Suppressor macrophage (primary cell): ENCODE data around the gene ANAPC7.
A peak's percentile ranks its signal among the peaks of the same experiment; 100 is the strongest.

Source experiments
- DNase-seq, 4 experiments: peaks; one replicate each; pipeline ENCODE4 v3.0.0-alpha.2; 2020 to 2022

The ANAPC7 gene

DNA sequence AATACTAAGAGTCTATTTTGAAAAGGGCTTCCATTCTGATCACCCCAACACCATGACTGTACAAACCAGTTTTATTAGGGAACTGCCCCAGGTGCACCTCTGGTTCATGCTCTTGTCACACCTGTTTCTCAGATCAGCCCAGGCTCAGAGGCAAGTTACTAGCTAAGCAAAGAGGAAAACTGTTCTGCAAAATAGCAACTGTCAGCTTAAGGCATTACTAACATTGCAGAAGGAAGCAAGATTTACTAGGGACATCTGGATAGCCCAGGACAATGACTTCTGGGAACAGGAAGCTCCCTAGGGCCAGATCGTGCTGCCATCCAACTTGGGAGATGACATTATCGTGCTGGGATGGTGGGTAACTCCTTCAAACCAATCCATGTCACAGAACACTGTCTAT lies 30.1 kb downstream of the ANAPC7 start:
- DNase-seq, result no peak

GRCh38 chr12:110373025-110373424 lies 30.5 kb downstream of the ANAPC7 start:
- DNase-seq, result no peak

GRCh38 chr12:110372056-110372425 lies 31.5 kb downstream of the ANAPC7 start:
- no peak for DNase-seq

DNA sequence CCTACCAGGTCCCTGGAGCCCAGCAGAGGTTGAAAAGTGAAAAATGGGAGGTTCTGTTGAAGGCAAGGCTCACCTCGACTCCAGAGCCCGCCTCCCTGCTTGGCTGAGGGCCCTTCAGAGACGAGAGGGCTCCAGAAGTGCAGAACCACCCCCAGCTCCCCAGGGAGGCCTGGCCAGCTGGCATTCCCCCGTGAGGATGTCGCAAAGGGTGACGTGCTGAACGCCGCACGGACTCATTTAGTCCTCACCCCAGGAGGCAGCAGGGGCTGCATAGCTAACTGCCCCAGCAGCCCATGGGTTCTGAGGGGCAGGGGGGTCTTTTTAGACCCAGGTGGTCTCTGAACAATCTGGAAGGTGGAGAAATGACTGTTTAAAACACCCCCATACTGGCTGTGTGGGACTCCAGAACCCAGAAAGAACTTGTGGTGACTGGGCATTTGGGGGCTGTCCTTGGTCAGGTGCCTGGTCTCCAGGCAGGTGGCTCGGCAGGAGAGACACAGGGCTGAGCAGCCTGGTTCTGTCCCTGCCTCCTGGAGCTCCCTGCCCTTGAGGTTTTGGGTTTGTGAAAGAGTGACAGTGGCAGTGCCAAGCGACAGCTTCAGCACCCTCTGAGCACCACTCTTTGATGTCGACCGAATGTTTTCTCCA lies 32.0 kb downstream of the ANAPC7 start:
- DNase-seq, result no peak

DNA sequence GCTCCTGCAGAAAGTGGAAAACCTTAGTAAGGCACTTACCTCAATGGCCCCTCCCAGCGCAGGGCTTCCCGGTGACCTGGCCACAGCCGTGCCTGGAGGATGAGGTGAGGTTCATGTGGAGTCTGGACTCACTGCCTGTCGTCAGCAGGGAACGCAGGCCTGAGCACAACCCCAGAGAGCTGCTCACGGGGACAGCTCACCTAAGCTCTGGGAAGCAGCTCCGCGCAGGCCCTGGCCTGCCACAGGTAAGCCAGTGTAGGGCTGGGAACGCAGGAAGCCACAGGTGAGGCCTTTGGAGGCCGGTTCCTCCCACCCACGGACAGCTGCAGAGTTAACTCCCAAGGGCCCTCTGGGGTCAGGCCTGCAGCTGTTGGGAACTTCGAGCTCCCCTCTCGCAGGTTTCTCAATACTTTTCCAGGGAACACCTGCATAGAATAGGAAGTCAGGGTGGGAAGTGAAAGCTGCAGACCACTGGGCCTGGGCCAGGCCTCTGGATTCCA lies 32.7 kb downstream of the ANAPC7 start:
- DNase-seq, result no peak

GRCh38 chr12:110369992-110370391 lies 33.5 kb downstream of the ANAPC7 start:
- no peak for DNase-seq

DNA sequence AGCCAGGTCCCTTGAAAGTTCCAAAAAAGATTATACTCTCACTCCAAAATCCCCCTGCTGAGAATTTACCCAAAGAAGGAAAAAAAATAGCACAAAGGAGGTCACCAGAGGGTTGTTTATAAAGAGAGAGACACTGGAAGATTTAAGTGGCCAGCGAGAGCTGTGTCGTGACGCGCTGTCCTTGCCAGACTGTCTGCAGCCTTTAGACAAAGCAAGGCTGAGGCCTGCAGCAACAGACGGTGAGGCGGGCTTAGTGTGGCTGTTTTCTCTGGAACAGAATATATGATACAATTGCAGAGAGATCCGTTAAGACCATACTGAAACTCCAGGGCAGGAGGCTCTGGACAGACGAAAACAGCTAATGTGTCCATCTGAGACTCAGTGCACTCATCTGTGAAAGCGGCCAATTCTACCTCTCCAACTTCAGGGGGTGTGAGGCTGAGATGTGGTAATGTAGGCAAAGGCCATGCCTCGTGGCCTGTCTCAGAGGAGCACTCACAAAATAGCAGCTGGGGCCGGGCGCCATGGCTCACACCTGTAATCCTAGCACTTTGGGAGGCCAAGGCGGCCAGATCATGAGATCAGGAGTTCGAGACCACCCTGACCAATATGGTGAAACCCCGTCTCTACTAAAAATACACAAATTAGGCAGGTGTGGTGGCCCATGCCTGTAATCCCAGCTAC lies 36.2 kb downstream of the ANAPC7 start:
- no peak for DNase-seq

DNA sequence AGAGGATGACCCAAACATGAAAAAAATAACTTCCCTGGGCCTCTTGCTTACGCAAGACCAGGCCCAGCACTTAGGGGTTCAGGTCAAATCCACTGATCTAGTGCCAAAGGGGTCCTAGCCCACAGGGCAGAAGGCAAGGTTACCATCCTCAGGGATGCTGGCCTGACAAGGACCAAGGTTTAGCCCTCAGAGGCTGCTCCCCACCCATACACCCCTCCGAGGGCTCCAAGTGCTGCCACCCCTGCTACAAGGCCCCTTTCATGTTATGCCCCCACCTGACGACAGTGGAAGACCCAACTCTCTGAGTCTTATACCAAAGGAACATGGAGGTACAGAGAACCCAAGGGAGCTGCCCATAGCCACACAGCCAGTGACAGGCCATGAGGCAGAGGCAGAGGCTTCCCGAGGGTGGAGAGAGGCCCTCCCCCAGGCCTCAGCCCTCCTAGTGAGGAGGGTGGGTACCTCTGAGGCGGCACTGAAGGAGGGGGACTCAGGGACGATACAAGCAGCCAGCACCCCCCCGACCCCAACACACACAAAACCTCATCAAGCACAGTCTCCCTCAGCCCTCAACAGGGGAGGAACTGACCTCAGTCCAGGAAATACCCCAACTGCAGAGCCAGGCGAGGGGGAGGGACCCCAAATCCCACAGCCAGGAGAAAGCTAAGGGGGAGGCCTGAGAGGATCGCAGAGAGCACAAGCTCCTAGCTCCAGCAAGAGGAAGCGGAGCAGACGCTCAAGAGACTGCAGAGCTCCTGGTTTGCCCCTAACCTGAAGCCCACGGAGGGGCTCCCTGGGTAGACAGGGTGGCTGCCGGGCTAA lies 37.0 kb downstream of the ANAPC7 start:
- DNase-seq, result peak in 3 of 4 experiments; percentile 52 to 68 (median 53)

DNA sequence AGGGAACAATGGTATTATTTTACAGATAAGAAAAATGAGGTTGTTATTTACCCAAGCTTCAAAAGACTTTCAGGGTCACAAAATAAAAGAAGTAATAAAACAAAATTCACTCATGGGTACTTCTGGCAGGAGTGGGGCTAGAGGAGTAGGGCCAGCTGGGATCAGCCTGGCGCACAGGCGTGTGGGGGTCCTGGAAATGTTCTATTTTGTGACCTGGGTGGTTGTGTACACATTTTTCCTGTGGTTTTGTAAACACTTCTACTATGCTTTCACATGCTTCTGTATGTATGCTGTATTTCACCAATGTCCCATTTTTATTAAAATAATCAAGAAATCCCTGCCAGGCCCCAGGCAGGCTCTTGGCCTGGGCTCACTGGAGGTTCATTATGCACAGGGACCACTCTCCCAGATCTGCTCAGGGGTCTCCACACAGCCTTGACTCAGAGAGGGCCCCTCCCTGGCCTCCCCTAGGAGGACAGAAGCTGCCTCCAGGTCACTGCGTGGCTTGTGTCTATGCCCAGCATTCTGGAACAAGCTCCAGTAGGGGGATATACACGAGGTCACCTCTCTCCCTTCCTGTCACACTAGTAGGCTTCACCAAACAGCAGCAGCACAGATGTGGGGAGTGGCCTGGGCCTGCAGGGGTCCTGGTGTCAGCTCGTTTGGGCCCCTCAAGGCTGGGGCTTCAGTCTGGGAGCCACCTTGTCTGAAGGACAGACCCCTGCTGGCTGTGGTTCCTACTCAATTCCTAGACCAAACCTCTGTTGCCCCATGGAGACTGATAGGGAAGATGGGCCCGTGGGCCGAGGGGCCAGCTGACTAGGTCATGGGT lies 37.8 kb downstream of the ANAPC7 start:
- DNase-seq, result peak; percentile 77 to 91 (median 88)

DNA sequence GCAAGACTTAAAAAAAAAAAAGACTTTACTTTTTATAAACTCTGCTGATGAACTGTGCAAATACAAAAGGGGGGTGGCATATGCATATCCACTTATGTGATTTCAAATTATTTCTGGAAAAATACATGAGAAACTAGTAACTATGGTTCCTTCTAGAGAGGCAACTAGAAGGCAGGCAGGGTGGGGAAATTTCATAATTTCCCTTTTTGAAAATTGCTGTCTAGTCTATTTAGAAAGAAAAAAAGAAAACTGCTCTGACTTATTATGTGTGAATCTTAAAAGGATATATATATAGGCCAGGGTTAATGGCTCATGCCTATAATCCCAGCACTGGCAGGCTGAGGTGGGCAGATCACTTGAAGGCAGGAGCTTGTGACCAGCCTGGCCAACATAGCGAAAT lies 42.3 kb downstream of the ANAPC7 start:
- DNase-seq, result peak; percentile 54 to 84 (median 75)

- peak in 3 of 4 experiments; percentile 29 to 75 (median 68) for DNase-seq
Measured at GRCh38 chr12:110358384-110359097, 45.0 kb downstream of the ANAPC7 start.

- peak in 2 of 4 experiments; percentile 17 to 30 for DNase-seq
Measured at GRCh38 chr12:110355073-110355472, 48.4 kb downstream of the ANAPC7 start.

DNA sequence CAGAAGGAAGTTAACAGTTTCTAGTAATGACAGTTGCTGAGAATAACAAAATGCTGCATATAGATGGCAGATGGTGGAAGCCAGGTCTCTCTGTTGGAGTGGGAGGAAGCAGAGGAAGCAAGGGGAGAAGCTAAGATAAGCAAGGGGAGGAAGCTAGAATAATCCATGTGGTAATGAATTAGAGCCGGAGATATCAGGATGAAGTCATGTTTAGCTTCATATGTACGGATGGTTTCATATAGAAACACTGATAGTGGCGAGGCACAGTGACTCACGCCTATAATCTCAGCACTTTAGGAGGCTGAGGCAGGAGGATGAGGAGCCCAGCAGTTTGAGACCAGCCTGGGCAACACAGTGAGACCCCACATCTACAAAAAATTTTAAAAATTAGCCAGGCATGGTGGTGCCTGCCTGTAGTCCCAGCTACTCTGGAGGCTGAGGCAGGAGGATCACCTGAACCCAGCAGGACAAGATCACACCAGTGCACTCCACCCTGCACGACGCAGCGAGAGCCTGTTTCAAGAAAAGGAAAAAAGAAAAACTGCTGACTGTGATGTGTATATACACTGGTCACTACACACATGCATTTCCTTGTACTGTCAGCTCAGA lies 49.2 kb downstream of the ANAPC7 start:
- DNase-seq, result peak in 3 of 4 experiments; percentile 51 to 63 (median 55)

DNA sequence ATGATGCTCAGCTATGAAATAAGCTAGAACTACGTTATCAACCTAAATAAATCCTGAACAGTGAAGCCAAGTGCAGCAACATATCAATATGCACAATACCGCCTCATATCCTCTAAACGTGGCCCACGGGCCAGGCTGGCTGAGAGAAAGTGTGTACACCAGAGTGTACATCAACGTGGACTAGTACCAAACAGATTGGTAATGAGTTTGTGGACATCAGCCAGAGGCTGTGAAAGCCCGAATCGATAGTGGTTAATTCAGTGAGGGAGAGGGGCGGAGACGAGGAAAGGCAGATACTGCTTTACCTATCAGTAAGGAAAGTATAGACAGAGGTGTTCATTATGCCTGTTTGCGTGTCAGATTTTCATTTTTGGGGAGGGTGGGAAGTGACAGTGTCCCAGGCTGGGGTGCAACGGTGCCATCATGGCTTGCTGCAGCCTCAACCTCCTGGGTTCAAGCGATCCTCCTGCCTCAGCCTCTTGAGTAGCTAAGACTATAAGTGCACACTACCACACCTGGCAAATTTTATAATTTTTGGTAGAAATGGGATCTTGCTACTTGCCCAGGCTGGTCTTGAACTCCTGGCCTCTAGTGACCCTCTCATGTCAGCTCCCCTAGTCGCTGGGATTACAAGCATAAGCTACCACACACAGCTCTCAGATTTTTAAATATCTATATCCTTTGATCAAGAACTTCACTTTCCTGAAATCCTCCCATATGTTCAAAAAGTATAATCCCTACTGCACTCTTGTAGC lies 50.1 kb downstream of the ANAPC7 start:
- no peak for DNase-seq

GRCh38 chr12:110352401-110352800 lies 51.1 kb downstream of the ANAPC7 start:
- DNase-seq, result no peak

GRCh38 chr12:110351119-110351518 lies 52.4 kb downstream of the ANAPC7 start:
- DNase-seq, result no peak

- DNase-seq, result peak; percentile 76 to 89 (median 86)
Measured at GRCh38 chr12:110349514-110350151, 53.9 kb downstream of the ANAPC7 start.

DNA sequence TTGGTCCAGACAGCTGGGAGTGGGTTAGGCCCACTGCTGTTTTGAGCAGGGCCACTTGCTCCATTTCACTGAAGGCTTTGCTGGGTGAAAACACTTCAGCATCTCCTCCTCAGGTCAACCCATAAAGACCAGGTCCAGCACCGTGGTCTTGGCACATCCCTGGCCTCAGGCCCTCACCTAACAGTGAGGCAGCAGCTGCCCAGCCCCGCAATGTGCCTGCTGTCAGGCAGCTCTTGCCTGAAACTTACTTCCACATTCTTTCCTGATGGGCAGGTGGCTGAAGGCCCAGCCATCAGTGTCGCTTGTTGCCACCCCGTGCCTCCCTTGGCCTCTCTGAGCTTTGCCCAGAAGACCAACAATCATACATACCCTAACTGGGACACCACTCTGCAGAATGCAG lies 54.4 kb downstream of the ANAPC7 start:
- no peak for DNase-seq

DNA sequence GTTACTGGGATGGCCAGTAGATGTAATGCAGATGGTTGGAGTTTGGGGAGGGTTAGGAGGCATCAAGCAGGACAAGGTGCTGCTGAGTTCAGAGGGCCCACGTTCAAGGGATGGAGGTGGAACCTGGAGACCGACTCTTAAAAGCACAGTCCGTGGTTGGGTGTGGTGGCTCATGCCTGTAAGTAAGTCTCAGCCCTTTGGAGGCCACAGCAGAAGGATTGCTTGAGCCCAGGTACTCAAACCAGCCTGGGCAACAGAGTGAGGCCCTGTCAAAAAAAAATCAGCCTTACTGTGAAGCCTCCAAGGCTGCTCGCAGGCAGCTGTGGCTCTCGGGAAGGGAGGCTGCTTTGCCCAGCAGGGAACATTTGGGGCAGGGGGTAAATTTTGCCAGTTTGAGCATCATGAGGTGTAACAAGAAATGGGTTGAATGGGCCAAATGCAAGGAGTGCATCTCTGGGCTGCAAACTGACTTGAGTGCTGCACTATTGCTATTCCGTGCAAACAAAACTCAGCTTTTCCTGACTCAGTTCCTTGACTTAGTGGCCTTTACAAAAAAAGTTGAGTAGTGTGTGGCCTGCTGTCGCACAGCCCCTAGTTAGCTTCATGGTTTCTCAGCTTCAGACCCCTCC lies 55.0 kb downstream of the ANAPC7 start:
- no peak for DNase-seq
